GM12873 (cell line): ENCODE data around the gene SOX8.

Experiments
- TF ChIP-seq, protein P1 (sequence below): IDR thresholded peaks from 2 replicates; pipeline ENCODE4 v1.5.1; 2012; ENCODE audit warnings: low read depth, mild to moderate bottlenecking, moderate library complexity, low read length, control low read depth; ENCODE audit not compliant: insufficient read depth; ENCODE audit errors: missing control alignments

Gene SOX8

DNA sequence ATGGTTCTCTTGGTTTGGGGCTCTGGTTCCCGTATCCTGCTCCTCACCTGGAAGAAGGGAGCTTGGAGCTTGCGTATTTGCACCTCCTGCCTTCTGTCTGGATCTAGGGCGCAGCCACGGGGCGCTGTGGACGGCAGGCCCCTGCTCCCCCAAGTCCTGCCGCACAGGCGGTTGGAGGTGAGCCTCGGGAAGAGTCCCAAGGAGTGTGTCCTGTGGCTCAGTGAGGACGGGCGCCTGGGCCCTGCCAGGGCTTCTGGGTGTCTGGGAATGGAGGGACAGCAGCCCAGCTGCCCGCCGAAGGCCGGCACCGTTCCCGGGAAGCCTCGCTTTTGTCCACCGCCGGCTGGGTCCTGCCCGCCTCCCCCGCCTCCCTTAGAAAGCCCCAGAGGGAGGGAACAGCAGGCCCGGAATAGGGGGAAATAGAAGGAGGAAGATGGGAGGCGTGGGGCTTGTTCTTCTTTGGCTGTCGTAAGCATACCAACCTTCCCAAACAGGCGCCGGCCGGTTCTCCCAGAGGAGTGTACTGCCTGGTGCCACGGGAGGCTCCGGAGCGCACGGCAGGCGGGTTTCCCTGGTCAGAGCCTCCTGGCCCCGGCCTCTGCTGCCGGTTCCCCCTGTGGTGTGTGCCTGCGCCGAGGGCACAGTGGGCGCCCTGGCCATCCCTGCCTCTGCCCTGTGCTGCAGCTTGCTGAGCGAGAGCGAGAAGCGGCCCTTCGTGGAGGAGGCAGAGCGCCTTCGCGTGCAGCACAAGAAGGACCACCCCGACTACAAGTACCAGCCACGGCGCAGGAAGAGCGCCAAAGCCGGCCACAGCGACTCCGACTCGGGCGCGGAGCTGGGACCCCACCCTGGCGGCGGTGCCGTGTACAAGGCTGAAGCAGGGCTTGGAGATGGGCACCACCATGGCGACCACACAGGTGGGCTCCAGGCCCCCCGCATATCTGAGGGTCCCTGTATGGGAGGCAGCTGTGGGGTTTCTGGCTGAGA is 1.8 kb downstream of the SOX8 start:
- TF ChIP-seq, protein P1, sequence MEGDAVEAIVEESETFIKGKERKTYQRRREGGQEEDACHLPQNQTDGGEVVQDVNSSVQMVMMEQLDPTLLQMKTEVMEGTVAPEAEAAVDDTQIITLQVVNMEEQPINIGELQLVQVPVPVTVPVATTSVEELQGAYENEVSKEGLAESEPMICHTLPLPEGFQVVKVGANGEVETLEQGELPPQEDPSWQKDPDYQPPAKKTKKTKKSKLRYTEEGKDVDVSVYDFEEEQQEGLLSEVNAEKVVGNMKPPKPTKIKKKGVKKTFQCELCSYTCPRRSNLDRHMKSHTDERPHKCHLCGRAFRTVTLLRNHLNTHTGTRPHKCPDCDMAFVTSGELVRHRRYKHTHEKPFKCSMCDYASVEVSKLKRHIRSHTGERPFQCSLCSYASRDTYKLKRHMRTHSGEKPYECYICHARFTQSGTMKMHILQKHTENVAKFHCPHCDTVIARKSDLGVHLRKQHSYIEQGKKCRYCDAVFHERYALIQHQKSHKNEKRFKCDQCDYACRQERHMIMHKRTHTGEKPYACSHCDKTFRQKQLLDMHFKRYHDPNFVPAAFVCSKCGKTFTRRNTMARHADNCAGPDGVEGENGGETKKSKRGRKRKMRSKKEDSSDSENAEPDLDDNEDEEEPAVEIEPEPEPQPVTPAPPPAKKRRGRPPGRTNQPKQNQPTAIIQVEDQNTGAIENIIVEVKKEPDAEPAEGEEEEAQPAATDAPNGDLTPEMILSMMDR = no peak

DNA sequence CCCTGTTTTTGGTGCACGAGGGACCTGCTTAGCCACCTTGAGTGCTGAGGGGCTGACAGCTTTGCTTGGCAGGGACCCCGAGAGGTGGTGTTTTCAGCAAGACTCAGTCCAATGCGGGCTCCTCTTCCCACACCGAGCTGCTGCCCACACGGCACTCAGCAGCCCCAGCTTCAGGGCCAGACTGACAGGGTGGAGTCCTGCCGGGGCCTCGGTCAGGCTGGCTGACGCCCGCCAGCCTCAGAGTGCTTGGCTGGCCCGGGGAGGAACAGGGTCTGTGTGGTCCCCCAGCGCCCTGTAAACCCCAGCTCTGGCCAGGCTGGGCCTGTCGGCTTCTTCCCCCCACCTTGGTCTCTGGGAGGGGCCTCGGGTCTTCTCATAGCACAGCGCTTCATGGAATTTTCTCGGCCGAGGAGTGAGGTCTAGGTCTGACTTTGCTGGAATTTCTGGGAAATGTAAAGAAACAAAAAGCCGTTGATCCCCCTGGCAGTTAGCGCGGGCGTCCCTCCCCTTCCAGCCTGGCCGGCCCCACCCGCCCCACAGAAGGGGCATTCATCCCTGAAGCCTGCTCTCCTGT is 2.6 kb downstream of the SOX8 start:
- TF ChIP-seq, protein P1 = no peak

DNA sequence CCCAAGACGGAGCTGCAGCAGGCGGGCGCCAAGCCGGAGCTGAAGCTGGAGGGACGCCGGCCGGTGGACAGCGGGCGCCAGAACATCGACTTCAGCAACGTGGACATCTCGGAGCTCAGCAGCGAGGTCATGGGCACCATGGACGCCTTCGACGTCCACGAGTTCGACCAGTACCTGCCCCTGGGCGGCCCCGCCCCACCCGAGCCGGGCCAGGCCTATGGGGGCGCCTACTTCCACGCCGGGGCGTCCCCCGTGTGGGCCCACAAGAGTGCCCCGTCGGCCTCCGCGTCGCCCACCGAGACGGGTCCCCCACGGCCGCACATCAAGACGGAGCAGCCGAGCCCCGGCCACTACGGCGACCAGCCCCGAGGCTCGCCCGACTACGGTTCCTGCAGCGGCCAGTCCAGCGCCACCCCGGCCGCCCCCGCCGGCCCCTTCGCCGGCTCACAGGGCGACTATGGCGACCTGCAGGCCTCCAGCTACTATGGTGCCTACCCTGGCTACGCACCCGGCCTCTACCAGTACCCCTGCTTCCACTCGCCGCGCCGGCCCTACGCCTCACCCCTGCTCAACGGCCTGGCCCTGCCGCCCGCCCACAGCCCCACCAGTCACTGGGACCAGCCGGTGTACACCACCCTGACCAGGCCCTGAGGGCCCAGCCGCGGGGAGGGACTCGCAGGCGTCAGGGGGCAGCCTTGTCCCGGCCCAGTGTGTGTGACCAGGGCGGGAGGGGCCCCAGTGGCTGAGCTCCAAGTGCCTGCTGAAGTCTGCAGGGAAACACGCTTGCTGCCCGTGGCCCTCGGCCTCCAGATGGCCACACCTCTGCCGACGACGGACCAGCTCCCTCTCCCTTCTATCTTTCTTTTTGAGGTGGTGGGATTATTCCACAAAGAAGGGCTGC is 3.4 kb downstream of the SOX8 start:
- TF ChIP-seq, protein P1 = no peak

DNA sequence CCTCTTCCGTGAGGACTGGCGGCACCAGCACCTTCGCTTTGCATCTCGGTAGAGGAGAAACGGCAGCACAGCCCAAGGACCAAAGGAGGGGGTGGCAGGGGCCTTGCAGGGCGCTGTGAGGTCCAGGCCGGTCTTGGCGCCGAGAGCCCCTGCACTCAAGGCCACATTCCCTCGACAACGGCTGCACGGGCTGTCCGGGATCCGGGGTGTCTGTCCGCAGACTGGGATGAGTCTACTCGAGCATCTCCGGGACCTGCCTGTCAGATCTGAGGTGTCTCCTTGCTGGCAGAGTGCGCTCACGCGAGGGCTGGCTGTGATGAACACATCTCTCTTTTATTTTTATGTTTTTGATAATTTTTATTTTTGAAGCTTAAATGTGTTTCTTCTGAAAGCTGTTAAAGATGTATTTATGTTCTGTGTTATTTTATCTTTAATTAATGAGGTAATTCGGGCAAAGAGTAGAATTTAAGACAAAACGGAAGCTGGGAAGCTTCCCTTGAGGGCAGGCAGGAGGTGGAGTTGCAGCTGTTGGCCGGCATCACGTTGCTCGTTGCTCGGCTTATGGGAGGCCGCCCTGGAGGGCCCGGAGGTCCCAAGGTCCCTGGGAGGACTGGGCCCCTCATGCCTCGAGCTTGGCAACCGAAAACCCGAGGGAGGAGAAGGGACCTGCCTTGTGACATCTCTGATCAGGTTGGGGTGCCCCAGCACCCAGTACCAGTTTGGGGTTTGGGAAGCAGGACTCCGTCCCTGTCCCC is 4.3 kb downstream of the SOX8 start:
- TF ChIP-seq, protein P1 = no peak

DNA sequence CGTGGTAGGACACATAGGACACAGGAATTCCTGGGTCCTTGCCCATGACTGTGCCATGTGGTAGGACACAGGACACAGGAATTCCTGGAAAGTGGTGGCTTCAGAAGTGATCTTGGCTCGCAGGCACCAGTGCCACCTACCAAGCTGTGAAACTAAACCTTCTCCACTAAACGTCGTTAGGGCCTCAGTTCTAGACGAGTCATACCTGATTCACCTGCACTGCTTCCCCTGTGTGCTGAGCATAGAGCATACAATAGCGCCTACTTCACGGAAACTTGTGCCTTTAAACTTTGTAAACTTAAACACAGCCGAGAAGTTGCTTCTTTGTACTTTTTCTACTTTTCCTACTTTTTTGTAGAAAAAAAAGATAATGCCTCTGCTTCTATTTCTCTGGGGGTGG is 4.8 kb downstream of the SOX8 start:
- TF ChIP-seq, protein P1 = no peak

DNA sequence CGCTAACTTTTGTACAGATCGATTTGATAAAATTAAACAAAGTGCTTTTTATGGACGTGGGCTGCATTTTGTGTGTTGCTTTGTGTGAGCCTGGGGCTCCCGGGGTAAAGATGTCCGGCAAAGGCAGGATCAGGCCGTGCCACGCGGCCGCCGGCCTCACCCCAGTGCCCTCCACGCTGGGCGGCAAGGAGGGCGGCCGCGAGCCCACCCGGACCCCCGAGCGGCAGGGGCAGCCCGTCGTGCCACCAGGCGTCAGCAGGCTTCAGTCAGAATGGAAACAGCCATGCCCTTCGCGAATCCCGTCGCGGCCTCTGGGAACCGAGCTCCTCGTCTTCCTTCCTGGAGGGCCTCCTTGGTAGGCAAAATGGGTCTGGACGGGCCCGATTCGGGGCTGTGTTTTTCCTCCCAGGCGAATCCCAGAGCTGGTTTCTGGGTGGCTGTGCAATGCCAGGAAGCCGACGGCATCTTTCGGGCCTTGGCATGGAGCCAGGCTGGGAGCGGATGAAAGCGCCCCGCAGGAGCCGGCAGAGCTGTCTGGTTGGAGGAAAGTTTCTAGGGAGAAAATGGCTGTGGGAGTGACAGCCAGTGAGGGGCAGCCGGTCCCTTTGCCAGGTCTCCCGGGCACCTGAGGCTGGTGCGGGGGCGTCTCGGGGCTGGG is 5.5 kb downstream of the SOX8 start:
- TF ChIP-seq, protein P1 = no peak
